Measurements from ENCODE around the gene ATP5F1C. TPM values are rescaled to one million over a fixed set of nuclear protein-coding genes. Genes with fewer than 3 reads are reported as not detected.
A peak's percentile ranks its signal among the peaks of the same experiment; 100 is the strongest.

The ATP5F1C gene
- total RNA-seq, 1 donor from 2014 or later = 165 TPM

DNA sequence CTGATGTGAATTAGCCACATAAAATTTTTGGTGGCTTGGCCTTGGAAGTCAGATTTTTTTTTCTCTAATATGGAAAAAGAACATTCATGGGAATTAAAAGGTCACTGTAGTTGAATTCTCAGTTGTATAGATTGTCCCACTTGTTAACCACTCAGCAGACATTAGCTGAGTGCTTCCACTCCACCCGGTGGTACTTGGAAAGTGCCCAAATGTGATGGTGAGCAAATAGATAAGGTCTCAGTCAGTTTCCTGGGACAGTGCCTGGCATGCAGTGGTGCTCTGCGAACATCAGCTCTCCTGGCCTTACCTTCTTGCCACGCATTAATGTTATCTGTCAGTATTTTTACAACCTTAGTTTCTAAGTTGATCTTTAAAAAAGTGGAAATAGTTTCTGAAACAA lies 1.4 kb downstream of the ATP5F1C start:
- TF ChIP-seq, protein P1, sequence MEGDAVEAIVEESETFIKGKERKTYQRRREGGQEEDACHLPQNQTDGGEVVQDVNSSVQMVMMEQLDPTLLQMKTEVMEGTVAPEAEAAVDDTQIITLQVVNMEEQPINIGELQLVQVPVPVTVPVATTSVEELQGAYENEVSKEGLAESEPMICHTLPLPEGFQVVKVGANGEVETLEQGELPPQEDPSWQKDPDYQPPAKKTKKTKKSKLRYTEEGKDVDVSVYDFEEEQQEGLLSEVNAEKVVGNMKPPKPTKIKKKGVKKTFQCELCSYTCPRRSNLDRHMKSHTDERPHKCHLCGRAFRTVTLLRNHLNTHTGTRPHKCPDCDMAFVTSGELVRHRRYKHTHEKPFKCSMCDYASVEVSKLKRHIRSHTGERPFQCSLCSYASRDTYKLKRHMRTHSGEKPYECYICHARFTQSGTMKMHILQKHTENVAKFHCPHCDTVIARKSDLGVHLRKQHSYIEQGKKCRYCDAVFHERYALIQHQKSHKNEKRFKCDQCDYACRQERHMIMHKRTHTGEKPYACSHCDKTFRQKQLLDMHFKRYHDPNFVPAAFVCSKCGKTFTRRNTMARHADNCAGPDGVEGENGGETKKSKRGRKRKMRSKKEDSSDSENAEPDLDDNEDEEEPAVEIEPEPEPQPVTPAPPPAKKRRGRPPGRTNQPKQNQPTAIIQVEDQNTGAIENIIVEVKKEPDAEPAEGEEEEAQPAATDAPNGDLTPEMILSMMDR (IDR thresholded peaks at IDR 0.05; ENCODE audit: insufficient read depth, low read length, severe bottlenecking) = no peak
- DNase-seq (ENCODE audit: low read depth) (peak; percentile 12), FAIRE-seq (no peak)
- H3K27me3 ChIP-seq (ENCODE audit: control insufficient read depth, insufficient read depth, low read length) = no peaks in the 10 kb centered on the region
- no peaks in the 10 kb centered on the region for H3K36me3 ChIP-seq (ENCODE audit: control insufficient read depth, insufficient read depth, low read length)
- peak overlapping the region; percentile 68 for H3K4me3 ChIP-seq (ENCODE audit: low read depth, low read length)

GRCh38 chr10:7792541-7792940 lies 4.6 kb downstream of the ATP5F1C start:
- peaks cover 1% of the 10 kb centered on the region for H3K36me3 ChIP-seq (ENCODE audit: control insufficient read depth, insufficient read depth, low read length)
- no peak for DNase-seq (ENCODE audit: low read depth)

DNA sequence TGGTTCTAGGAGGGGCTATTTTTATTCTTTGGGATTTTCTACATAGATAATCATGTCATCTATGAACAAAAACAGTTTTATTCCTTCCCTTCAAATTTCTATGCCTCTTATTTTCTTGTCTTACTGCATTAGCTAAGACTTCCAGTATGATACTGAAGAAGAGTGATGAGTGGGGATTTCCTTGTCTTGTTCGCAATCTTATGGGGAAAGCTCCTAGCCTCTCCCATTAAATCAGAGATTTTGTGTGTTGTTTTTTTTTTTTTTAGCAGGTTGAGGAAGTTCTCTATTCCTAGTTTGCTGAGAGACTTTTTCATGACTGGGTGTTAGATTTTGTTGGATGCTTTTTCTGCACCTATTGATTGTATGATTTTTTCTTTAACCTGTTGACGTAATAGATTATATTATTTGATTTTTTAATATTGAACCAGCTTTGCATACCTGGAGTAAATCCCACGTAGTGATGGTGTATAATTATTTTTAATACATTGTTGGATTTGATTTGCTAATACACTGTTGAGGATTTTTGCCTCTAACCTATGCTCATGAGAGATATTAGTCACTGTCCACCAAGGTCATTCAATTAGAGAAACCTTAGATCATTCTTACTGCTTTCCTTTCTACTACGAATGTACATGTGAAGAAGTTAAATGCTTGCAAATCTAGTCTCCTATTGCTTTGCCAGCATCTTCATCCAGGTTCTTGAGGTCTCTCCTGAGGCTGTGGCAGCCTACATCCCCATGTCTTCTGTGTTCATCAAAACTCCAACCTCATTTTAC lies 6.5 kb downstream of the ATP5F1C start:
- DNase-seq (ENCODE audit: low read depth) (no peak), FAIRE-seq (no peak)
- peaks cover 2% of the 10 kb centered on the region for H3K36me3 ChIP-seq (ENCODE audit: control insufficient read depth, insufficient read depth, low read length)

More at GRCh38 chr10:7792541-7792940, 4.6 kb downstream of the ATP5F1C start:
- no peaks in the 10 kb centered on the region for H3K27me3 ChIP-seq (ENCODE audit: control insufficient read depth, insufficient read depth, low read length)
- FAIRE-seq = no peak
- TF ChIP-seq, protein P1 (IDR thresholded peaks at IDR 0.05; ENCODE audit: insufficient read depth, low read length, severe bottlenecking) = no peak
- no peak overlapping the region for H3K4me3 ChIP-seq (ENCODE audit: low read depth, low read length)

DNA sequence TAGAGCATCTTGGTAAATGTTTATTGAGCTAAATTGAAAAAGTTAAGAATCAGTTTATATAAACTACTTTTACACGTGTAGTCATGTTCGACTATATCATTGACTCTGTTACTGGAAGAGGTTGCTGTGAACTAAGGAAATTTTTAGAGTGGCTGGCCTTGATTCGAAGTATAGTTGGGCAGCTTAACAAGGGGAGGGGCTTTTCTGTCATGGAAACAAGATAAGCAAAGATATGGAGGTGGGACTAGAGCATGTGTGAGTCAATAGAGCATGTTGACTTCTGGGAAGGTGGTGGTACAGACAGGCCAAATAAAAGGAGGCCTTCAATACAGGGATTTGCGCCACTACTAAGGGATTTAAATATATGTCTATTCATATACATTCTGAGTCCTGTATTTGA lies 7.6 kb downstream of the ATP5F1C start:
- H3K4me3 ChIP-seq (ENCODE audit: low read depth, low read length) = no peak overlapping the region
- TF ChIP-seq, protein P1 (IDR thresholded peaks at IDR 0.05; ENCODE audit: insufficient read depth, low read length, severe bottlenecking) = no peak
- H3K36me3 ChIP-seq (ENCODE audit: control insufficient read depth, insufficient read depth, low read length) = peaks cover 6% of the 10 kb centered on the region
- DNase-seq (ENCODE audit: low read depth) (peak; percentile 12), FAIRE-seq (no peak)
- no peaks in the 10 kb centered on the region for H3K27me3 ChIP-seq (ENCODE audit: control insufficient read depth, insufficient read depth, low read length)

More for the DNA sequence above, 6.5 kb downstream of the ATP5F1C start:
- TF ChIP-seq, protein P1 (IDR thresholded peaks at IDR 0.05; ENCODE audit: insufficient read depth, low read length, severe bottlenecking) = no peak
- Histone ChIP-seq H3K27me3 (ENCODE audit: control insufficient read depth, insufficient read depth, low read length) (no peaks in the 10 kb centered on the region), H3K4me3 (ENCODE audit: low read depth, low read length) (no peak overlapping the region)

GRCh38 chr10:7797582-7797981 lies 9.6 kb downstream of the ATP5F1C start:
- FAIRE-seq (no peak), DNase-seq (ENCODE audit: low read depth) (peak; percentile 69)
- TF ChIP-seq, protein P1 (IDR thresholded peaks at IDR 0.05; ENCODE audit: insufficient read depth, low read length, severe bottlenecking) = no peak
- Histone ChIP-seq H3K36me3 (ENCODE audit: control insufficient read depth, insufficient read depth, low read length) (peaks cover 10% of the 10 kb centered on the region), H3K4me3 (ENCODE audit: low read depth, low read length) (no peak overlapping the region), H3K27me3 (ENCODE audit: control insufficient read depth, insufficient read depth, low read length) (no peaks in the 10 kb centered on the region)

Data from bronchial epithelial cell (primary cell).